Measurements from ENCODE around the gene RINL. TPM values are rescaled to one million over a fixed set of nuclear protein-coding genes. Genes with fewer than 3 reads are reported as not detected.

RINL gene
- total RNA-seq, 4 donors from 2014 or later: 6.4 to 18.7 (median 13.5) TPM

DNA sequence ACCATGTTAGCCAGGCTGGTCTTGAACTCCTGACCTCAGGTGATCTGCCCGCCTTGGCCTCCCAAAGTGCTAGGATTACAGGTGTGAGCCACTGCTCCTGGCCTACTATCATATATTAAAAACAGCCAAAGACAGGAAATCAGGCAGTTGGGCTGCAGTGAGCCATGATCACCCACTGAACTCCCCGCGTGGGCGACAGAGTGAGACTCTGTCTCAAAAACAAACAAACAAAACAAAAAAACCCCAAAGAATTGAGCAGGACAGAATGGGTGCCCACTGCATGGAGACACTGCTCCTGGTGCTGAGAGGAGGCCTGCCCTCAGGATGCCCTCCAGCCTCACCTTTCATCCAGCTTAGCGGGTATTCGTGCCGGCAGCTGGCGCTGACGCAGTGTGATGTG is 5.2 kb upstream of the RINL start:
- TF ChIP-seq, protein P1, sequence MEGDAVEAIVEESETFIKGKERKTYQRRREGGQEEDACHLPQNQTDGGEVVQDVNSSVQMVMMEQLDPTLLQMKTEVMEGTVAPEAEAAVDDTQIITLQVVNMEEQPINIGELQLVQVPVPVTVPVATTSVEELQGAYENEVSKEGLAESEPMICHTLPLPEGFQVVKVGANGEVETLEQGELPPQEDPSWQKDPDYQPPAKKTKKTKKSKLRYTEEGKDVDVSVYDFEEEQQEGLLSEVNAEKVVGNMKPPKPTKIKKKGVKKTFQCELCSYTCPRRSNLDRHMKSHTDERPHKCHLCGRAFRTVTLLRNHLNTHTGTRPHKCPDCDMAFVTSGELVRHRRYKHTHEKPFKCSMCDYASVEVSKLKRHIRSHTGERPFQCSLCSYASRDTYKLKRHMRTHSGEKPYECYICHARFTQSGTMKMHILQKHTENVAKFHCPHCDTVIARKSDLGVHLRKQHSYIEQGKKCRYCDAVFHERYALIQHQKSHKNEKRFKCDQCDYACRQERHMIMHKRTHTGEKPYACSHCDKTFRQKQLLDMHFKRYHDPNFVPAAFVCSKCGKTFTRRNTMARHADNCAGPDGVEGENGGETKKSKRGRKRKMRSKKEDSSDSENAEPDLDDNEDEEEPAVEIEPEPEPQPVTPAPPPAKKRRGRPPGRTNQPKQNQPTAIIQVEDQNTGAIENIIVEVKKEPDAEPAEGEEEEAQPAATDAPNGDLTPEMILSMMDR (IDR thresholded peaks at IDR 0.05): no peak
- TF ChIP-seq POLR2A (IDR thresholded peaks at IDR 0.05): no peak
- no peak overlapping the region for H3K4me3 ChIP-seq (replicated peaks in 1 of 3)
- H3K36me3 ChIP-seq: peaks cover 16 to 23% of the 10 kb centered on the region in 2 donors
- 92 to 99% methylated on average over 9 of the region's 9 CpGs for WGBS, 2 donors
- no peaks in the 10 kb centered on the region for H3K27me3 ChIP-seq
- peaks cover 0 to 11% of the 10 kb centered on the region in 2 donors for H3K4me1 ChIP-seq
- no peak overlapping the region for H3K27ac ChIP-seq
- DNase-seq: no peak
- H3K9me3 ChIP-seq: no peaks in the 10 kb centered on the region
- intact Hi-C loops (cut with DNase I): no loop called here

GRCh38 chr19:38880882-38881609 is 3.0 kb upstream of the RINL start:
- Histone ChIP-seq H3K27ac (no peak overlapping the region), H3K36me3 (peaks cover 16 to 23% of the 10 kb centered on the region in 2 donors), H3K9me3 (no peaks in the 10 kb centered on the region), H3K27me3 (no peaks in the 10 kb centered on the region), H3K4me3 (replicated peaks in 1 of 3) (no peak overlapping the region), H3K4me1 (peaks cover 9 to 20% of the 10 kb centered on the region in 2 donors)
- WGBS, 2 donors: 94% methylated on average over 12 to 19 of the region's 19 CpGs
- DNase-seq: no peak
- TF ChIP-seq, protein P1 (IDR thresholded peaks at IDR 0.05): no peak
- TF ChIP-seq POLR2A (IDR thresholded peaks at IDR 0.05): no peak
- intact Hi-C loops (cut with DNase I): no loop called here

DNA sequence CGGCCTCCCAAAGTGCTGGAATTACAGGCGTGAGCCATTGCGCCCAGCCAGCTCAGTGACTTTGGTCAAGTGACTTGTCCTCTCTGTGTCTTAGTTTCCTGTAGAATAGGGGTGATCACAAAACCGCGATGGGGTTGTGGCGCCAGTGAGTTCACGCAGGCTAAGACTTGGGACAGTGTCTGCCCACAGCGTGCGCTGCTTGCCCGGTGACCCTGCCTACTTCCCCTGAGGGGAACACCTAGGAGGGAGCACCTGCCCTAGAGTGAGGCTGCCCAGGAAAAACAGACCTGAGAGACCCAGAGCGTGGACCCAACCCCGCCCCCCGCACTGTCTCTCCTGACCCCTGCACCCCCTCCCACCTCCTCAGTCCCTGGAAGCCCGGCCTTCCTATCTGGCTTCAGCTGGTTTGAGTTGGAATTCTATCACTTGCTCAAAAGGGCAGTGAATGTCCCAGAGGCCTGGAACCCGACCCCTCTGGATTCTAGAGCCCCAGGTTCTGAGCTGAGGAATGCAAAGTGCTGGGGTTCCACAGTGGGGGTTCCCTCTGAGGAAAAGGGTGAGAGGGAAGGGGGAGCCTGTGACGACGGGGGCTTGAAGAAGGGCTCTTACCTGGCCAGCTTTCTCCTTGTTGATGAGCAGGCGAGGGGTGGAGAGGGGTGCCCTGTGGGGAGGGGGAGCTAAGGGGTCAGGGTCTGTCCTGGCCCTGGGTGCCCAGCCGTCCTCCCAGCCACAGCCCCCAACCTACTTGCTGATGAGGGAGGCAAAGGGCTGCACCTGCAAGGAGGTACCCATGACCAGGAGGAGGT is 2.2 kb upstream of the RINL start:
- TF ChIP-seq, protein P1 (IDR thresholded peaks at IDR 0.05): no peak
- TF ChIP-seq POLR2A (IDR thresholded peaks at IDR 0.05): no peak
- intact Hi-C loops (cut with DNase I): no loop called here
- Histone ChIP-seq H3K36me3 (peaks cover 16 to 23% of the 10 kb centered on the region in 2 donors), H3K4me1 (peaks cover 9 to 18% of the 10 kb centered on the region in 2 donors), H3K27me3 (no peaks in the 10 kb centered on the region), H3K27ac (no peak overlapping the region), H3K9me3 (no peaks in the 10 kb centered on the region), H3K4me3 (replicated peaks in 1 of 3) (no peak overlapping the region)
- DNase-seq: no peak
- WGBS, 2 donors: 93 to 96% methylated on average over 13 to 18 of the region's 19 CpGs

GRCh38 chr19:38879400-38879751 is 1.3 kb upstream of the RINL start:
- Histone ChIP-seq H3K27me3 (no peaks in the 10 kb centered on the region), H3K9me3 (no peaks in the 10 kb centered on the region), H3K27ac (no peak overlapping the region), H3K4me1 (peaks cover 9 to 18% of the 10 kb centered on the region in 2 donors), H3K4me3 (replicated peaks in 1 of 3) (no peak overlapping the region), H3K36me3 (peaks cover 16 to 23% of the 10 kb centered on the region in 2 donors)
- WGBS, 2 donors: 90 to 98% methylated on average over 10 to 11 of the region's 11 CpGs
- intact Hi-C loops (cut with DNase I): no loop called here
- DNase-seq: no peak
- TF ChIP-seq, protein P1 (IDR thresholded peaks at IDR 0.05): no peak
- no peak for TF ChIP-seq POLR2A (IDR thresholded peaks at IDR 0.05)
